H9 (cell line): Measurements from ENCODE around the gene COL4A4. TPM values are rescaled to one million over a fixed set of nuclear protein-coding genes. Genes with fewer than 3 reads are reported as not detected.

Experiments
- DNase-seq: peaks from one replicate; pipeline ENCODE4 v3.0.0-alpha.2; 2017
- H2AFZ ChIP-seq: one replicate; pipeline ENCODE4 v1.6.1; 2013; ENCODE audit warnings: mild to moderate bottlenecking, low read length, control low read depth, moderate library complexity
- H2AK5ac ChIP-seq: 2 replicates; pipeline ENCODE4 v1.6.1; 2013; ENCODE audit warnings: low read length, control low read depth, mixed read lengths; ENCODE audit not compliant: insufficient read length
- H2BK120ac ChIP-seq: one replicate; pipeline ENCODE4 v1.6.1; 2013; ENCODE audit warnings: low read depth, mild to moderate bottlenecking, low read length, control low read depth, inconsistent platforms; ENCODE audit not compliant: poor library complexity, severe bottlenecking
- H2BK12ac ChIP-seq: 2 replicates; pipeline ENCODE4 v1.6.1; 2013; ENCODE audit warnings: low read length, control low read depth, mixed read lengths, low read depth; ENCODE audit not compliant: insufficient read length
- H2BK15ac ChIP-seq: 2 replicates; pipeline ENCODE4 v1.6.1; 2013; ENCODE audit warnings: low read depth, low read length, control low read depth
- H2BK20ac ChIP-seq: one replicate; pipeline ENCODE4 v1.6.1; 2013; ENCODE audit warnings: low read depth, mild to moderate bottlenecking, low read length, control low read depth, inconsistent platforms; ENCODE audit not compliant: poor library complexity, severe bottlenecking
- H2BK5ac ChIP-seq: 2 replicates; pipeline ENCODE4 v1.6.1; 2013; ENCODE audit warnings: low read length, control low read depth, mixed read lengths; ENCODE audit not compliant: insufficient read length
- H3K14ac ChIP-seq: 2 replicates; pipeline ENCODE4 v1.6.1; 2013; ENCODE audit warnings: low read length, control low read depth; ENCODE audit not compliant: insufficient read depth
- H3K18ac ChIP-seq: 2 replicates; pipeline ENCODE4 v1.6.1; 2013; ENCODE audit warnings: low read depth, mild to moderate bottlenecking, mixed read lengths, low read length, control low read depth; ENCODE audit not compliant: insufficient read length
- H3K23ac ChIP-seq: 2 replicates; pipeline ENCODE4 v1.6.1; 2013; ENCODE audit warnings: low read length, control low read depth, mixed read lengths, low read depth; ENCODE audit not compliant: insufficient read length
- H3K23me2 ChIP-seq: 2 replicates; pipeline ENCODE4 v1.6.1; 2013; ENCODE audit warnings: low read depth, mild to moderate bottlenecking, mixed read lengths, low read length, control low read depth; ENCODE audit not compliant: insufficient read length, poor library complexity, severe bottlenecking
- H3K27ac ChIP-seq: 2 replicates; pipeline ENCODE4 v1.5.1; 2013; ENCODE audit warnings: low read length, control low read depth, mixed read lengths, low read depth; ENCODE audit not compliant: insufficient read length
- H3K27me3 ChIP-seq: 2 replicates; pipeline ENCODE4 v1.6.1; 2013; ENCODE audit warnings: low read length, control low read depth, inconsistent platforms; ENCODE audit not compliant: insufficient read depth
- H3K4ac ChIP-seq: 2 replicates; pipeline ENCODE4 v1.6.1; 2013; ENCODE audit warnings: low read depth, mild to moderate bottlenecking, control low read depth, inconsistent platforms, low read length, moderate library complexity
- H3K4me1 ChIP-seq: 2 replicates; pipeline ENCODE4 v1.6.1; 2013; ENCODE audit warnings: low read length, control low read depth, inconsistent platforms; ENCODE audit not compliant: insufficient read depth
- H3K4me2 ChIP-seq: 2 replicates; pipeline ENCODE4 v1.6.1; 2013; ENCODE audit warnings: low read length, control low read depth, mixed read lengths; ENCODE audit not compliant: insufficient read length, insufficient read depth
- H3K56ac ChIP-seq: 2 replicates; pipeline ENCODE4 v1.6.1; 2013; ENCODE audit warnings: low read depth, mild to moderate bottlenecking, mixed read lengths, low read length, control low read depth; ENCODE audit not compliant: insufficient read length
- H3K79me1 ChIP-seq: 2 replicates; pipeline ENCODE4 v1.6.1; 2013; ENCODE audit warnings: low read depth, mild to moderate bottlenecking, moderate library complexity, low read length, control low read depth, inconsistent platforms; ENCODE audit not compliant: insufficient read depth, poor library complexity, severe bottlenecking
- H3K79me2 ChIP-seq: 2 replicates; pipeline ENCODE4 v1.6.1; 2013; ENCODE audit warnings: low read length, control low read depth, inconsistent platforms; ENCODE audit not compliant: insufficient read depth
- H3K9ac ChIP-seq: 2 replicates; pipeline ENCODE4 v1.6.1; 2013; ENCODE audit warnings: low read length, control low read depth, mixed read lengths; ENCODE audit not compliant: insufficient read length; ENCODE audit errors: extremely low read depth
- H3K9me3 ChIP-seq: one replicate; pipeline ENCODE4 v1.6.1; 2013; ENCODE audit warnings: low read depth, low read length, inconsistent platforms; ENCODE audit not compliant: control insufficient read depth
- H3T11ph ChIP-seq: one replicate; pipeline ENCODE4 v1.6.1; 2013; ENCODE audit warnings: mild to moderate bottlenecking, low read length, control low read depth, inconsistent platforms
- H4K20me1 ChIP-seq: one replicate; pipeline ENCODE4 v1.6.1; 2013; ENCODE audit not compliant: control insufficient read depth, insufficient read length, insufficient read depth
- H4K5ac ChIP-seq: 2 replicates; pipeline ENCODE4 v1.6.1; 2013; ENCODE audit warnings: low read depth, mild to moderate bottlenecking, mixed read lengths, low read length, control low read depth; ENCODE audit not compliant: insufficient read length
- H4K8ac ChIP-seq: replicated peaks from 2 replicates; pipeline ENCODE4 v1.6.1; 2013; ENCODE audit warnings: low read length, control low read depth, mixed read lengths, low read depth; ENCODE audit not compliant: insufficient read length
- H4K91ac ChIP-seq: 2 replicates; pipeline ENCODE4 v1.6.1; 2013; ENCODE audit warnings: low read depth, mild to moderate bottlenecking, moderate library complexity, mixed read lengths, low read length, control low read depth; ENCODE audit not compliant: insufficient read length
- H3K27ac Mint-ChIP-seq, 3 experiments: 2 replicates in 2 of 3; 3 replicates in 1 of 3; pipeline ENCODE4 v1.8.0; 2020 to 2021; ENCODE audit warnings: mixed read lengths in 3 of 3, mild to moderate bottlenecking in 1 of 3, moderate library complexity in 1 of 3
- H3K27me3 Mint-ChIP-seq: 2 replicates; pipeline ENCODE4 v1.8.0; 2021; ENCODE audit warnings: low read depth, mild to moderate bottlenecking, moderate library complexity, mixed read lengths
- H3K36me3 Mint-ChIP-seq, 3 experiments: 2 replicates in 2 of 3; 3 replicates in 1 of 3; pipeline ENCODE4 v1.8.0; 2020 to 2021; ENCODE audit warnings: low read depth in 3 of 3, mixed read lengths in 3 of 3; ENCODE audit not compliant: insufficient read depth in 1 of 3
- H3K4me1 Mint-ChIP-seq, 2 experiments: 2 replicates each; pipeline ENCODE4 v1.8.0; 2020; ENCODE audit warnings: mixed read lengths in 2 of 2
- H3K4me3 Mint-ChIP-seq, 2 experiments: 2 replicates in 1 of 2; 3 replicates in 1 of 2; pipeline ENCODE4 v1.8.0; 2020 to 2021; ENCODE audit warnings: mild to moderate bottlenecking in 2 of 2, mixed read lengths in 2 of 2, moderate library complexity in 1 of 2
- H3K9me3 Mint-ChIP-seq, 2 experiments: 2 replicates in 1 of 2; 3 replicates in 1 of 2; pipeline ENCODE4 v1.8.0; 2020; ENCODE audit warnings: mild to moderate bottlenecking in 2 of 2, mixed read lengths in 2 of 2, moderate library complexity in 1 of 2
- WGBS: extraction: QIAGEN DNeasy Blood & Tissue Kit; methylation state at CpG from one replicate; pipeline ENCODE4 v1.1.7; 2013; ENCODE audit warnings: missing lambda C conversion rate, low lambda C conversion rate, mixed read lengths; ENCODE audit not compliant: insufficient read length; ENCODE audit errors: extremely low coverage; 5-methylcytosine and 5-hydroxymethylcytosine counted together
- total RNA-seq: library from RNA; stranded (reverse); gene quantifications from 2 replicates; pipeline ENCODE4 v1.2.1, GENCODE V29; 2021
- TF ChIP-seq, protein P1 (sequence below): fragments of 200-600 bp; sonication (generic); conservative IDR thresholded peaks from 3 replicates; pipeline ENCODE4 v1.8.0; 2021; ENCODE audit warnings: antibody characterized with exemption, mild to moderate bottlenecking

COL4A4 gene
- total RNA-seq, 1 experiment from 2014 or later, result 0.92 TPM

- Histone ChIP-seq H3K79me2 (no peaks in the 10 kb centered on the region; the same call in 1 of the 2 replicates), H2BK120ac (no peak overlapping the region), H3K18ac (no peak overlapping the region), H3K23ac (no peak overlapping the region), H4K20me1 (no peaks in the 10 kb centered on the region), H4K8ac (no peak overlapping the region), H3K79me1 (no peaks in the 10 kb centered on the region), H3K56ac (no peak overlapping the region), H3T11ph (no peak overlapping the region), H2BK12ac (no peak overlapping the region), H3K4ac (no peak overlapping the region), H4K5ac (no peak overlapping the region), H3K9me3 (no peaks in the 10 kb centered on the region), H2AFZ (no peak overlapping the region), H2AK5ac (no peak overlapping the region), H3K27me3 (no peaks in the 10 kb centered on the region), H3K9ac (no peak overlapping the region), H2BK5ac (no peak overlapping the region), H3K27ac (no peak overlapping the region), H2BK20ac (no peak overlapping the region), H4K91ac (no peak overlapping the region), H3K14ac (no peak overlapping the region), H3K4me2 (no peak overlapping the region), H3K23me2 (no peaks in the 10 kb centered on the region), H3K4me1 (peaks cover 6% of the 10 kb centered on the region), H2BK15ac (no peak overlapping the region)
- Mint-ChIP-seq H3K27ac (no peak overlapping the region), H3K36me3 (peaks cover 4 to 11% (median 4%) of the 10 kb centered on the region in 3 experiments; a peak in 5 of 7 replicates), H3K4me1 (no peaks in the 10 kb centered on the region; a peak in 1 of 4 replicates), H3K4me3 (no peak overlapping the region), H3K27me3 (no peaks in the 10 kb centered on the region; the same call in 1 of the 2 replicates), H3K9me3 (peaks cover 11 to 12% of the 10 kb centered on the region in 2 experiments; a peak in 4 of 5 replicates)
- TF ChIP-seq, protein P1, sequence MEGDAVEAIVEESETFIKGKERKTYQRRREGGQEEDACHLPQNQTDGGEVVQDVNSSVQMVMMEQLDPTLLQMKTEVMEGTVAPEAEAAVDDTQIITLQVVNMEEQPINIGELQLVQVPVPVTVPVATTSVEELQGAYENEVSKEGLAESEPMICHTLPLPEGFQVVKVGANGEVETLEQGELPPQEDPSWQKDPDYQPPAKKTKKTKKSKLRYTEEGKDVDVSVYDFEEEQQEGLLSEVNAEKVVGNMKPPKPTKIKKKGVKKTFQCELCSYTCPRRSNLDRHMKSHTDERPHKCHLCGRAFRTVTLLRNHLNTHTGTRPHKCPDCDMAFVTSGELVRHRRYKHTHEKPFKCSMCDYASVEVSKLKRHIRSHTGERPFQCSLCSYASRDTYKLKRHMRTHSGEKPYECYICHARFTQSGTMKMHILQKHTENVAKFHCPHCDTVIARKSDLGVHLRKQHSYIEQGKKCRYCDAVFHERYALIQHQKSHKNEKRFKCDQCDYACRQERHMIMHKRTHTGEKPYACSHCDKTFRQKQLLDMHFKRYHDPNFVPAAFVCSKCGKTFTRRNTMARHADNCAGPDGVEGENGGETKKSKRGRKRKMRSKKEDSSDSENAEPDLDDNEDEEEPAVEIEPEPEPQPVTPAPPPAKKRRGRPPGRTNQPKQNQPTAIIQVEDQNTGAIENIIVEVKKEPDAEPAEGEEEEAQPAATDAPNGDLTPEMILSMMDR, result no peak
- no CpG with 5 or more reads among the region's 1 CpG for WGBS
- DNase-seq, result no peak
These were observed 204.6 kb downstream of the COL4A4 start for GRCh38 chr2:226959418-226959817.
